GM12891 (cell line): ENCODE results near the gene LRRC4B.

Experiments used
- PAX5 ChIP-seq: IDR thresholded peaks from 2 replicates; pipeline ENCODE4 v1.6.1; 2011; ENCODE audit warnings: low read length, moderate library complexity, mild to moderate bottlenecking; ENCODE audit not compliant: insufficient read depth, severe bottlenecking
- POLR2A ChIP-seq: IDR thresholded peaks from 2 replicates; pipeline ENCODE4 v1.6.1; 2011; ENCODE audit warnings: low read depth, low read length, control low read depth
- POLR2AphosphoS5 ChIP-seq: IDR thresholded peaks from 2 replicates; pipeline ENCODE4 v1.6.1; 2011; ENCODE audit warnings: low read depth, low read length, control low read depth
- POU2F2 ChIP-seq: IDR thresholded peaks from 2 replicates; pipeline ENCODE4 v1.6.1; 2011; ENCODE audit warnings: low read depth, mild to moderate bottlenecking, control low read depth, low read length, moderate library complexity
- SPI1 ChIP-seq: IDR thresholded peaks from 2 replicates; pipeline ENCODE4 v1.6.1; 2011; ENCODE audit warnings: low read depth, low read length, control low read depth
- TAF1 ChIP-seq: IDR thresholded peaks from 2 replicates; pipeline ENCODE4 v1.6.1; 2011; ENCODE audit warnings: low read depth, low read length, control low read depth

DNA sequence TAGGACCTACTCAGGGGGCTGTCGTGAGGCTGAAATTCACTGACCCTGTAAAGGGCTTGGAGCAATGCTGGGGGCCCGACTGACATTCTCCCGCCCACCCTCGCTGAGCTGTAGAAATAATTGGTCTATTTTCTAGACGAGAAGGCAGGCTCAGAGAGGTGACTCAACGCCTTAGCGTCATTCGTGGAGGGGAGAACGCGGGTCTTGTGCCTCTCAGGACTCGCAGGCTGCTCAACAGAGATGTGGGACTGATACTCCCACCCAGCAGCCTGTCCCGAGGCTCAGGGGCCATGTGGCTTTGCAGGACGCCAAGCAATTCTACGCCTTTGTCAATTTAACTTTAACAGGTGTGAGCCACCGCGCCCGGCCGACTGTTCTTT is 30.9 kb downstream of the LRRC4B start:
- no peak for TF ChIP-seq POLR2AphosphoS5
- TF ChIP-seq POU2F2: no peak
- no peak for TF ChIP-seq POLR2A
- TF ChIP-seq TAF1: no peak
- no peak for TF ChIP-seq PAX5
- no peak for TF ChIP-seq SPI1
